H1 (cell line): ENCODE data around the gene RSAD1. TPM values are rescaled to one million over a fixed set of nuclear protein-coding genes. Genes with fewer than 3 reads are reported as not detected.

Experiments used
- RAD21 ChIP-seq, 2 experiments: IDR thresholded peaks in 1 of 2; conservative IDR thresholded peaks in 1 of 2; 2 replicates each; pipeline ENCODE4 v1.6.1; 2011; ENCODE audit warnings: low read depth in 2 of 2, low read length in 2 of 2, improper control_type of control experiment in 1 of 2, inconsistent platforms in 1 of 2, mild to moderate bottlenecking in 1 of 2, moderate library complexity in 1 of 2
- polyA plus RNA-seq, 7 experiments: library from polyadenylated mRNA; depleted of rRNA in 3 of 7; stranded (reverse) in 5 of 7; unstranded in 2 of 7; fragments of >200 nt in 5 of 7; fragments of 200-250 nt in 2 of 7; gene quantifications; 1 replicate in 5 of 7; 2 replicates in 1 of 7; 4 replicates in 1 of 7; pipeline versions ENCODE4 v1.2.1 to v1.2.3, GENCODE V29; 2011 to 2013; ENCODE audit warnings: missing spikeins in 2 of 7, mixed read lengths in 2 of 7
- total RNA-seq: library from RNA; stranded (reverse); fragmentation: NEBNext Ultra II Directional; extraction: Animal tissue kit (Norgen Biotek cat#: 25700); gene quantifications from 2 replicates; pipeline ENCODE4 v1.2.1, GENCODE V29; 2021

The RSAD1 gene
- total and polyA plus RNA-seq, 2 of the 8 experiments (the other 6 are each of a cell fraction or from before 2014, with no cell fraction given), result 17.9 to 33.5 TPM

GRCh38 chr17:50474523-50474922 is 4.1 kb upstream of the RSAD1 start (continued):
- no peak for TF ChIP-seq RAD21 (IDR thresholded peaks at IDR 0.05 in 1 of 2, conservative IDR thresholded peaks at IDR 0.05 in 1 of 2; ENCODE audit: low read depth in 2 of 2, low read length in 2 of 2)
- TF ChIP-seq, all 59 proteins: peak for 0
